ENCODE measurements around the gene LOC101059915.
"Not testable (repeated sequence)": the region's sequence is repeated elsewhere in the genome, so short reads cannot be mapped to it uniquely, and the experiment has no call there.

DNA sequence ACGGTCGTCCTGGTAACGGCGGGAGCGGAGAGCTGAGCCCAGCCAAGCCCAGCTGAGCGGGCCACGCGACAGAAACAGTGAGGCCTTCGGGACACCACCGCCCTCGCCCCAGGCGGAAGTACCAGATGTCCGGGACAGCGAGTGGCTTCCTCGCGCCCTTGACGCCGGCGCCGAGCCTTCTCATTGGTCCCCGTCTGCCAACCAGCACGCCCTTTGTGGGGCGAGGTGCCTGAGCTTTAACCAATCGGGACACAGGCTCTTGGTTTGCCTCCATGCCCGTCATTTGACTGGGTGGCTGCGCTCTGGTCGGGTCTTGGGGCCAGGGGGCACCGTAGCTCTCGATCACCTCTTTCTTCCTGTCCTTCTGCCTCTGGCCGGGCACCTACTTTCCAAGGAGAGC is 50.8 kb downstream of the LOC101059915 start, which contains the start of gene CXorf49:
- TF ChIP-seq POLR2A, EP300 (IDR thresholded peaks at IDR 0.05): not testable (repeated sequence)
- TF ChIP-seq, protein P1, sequence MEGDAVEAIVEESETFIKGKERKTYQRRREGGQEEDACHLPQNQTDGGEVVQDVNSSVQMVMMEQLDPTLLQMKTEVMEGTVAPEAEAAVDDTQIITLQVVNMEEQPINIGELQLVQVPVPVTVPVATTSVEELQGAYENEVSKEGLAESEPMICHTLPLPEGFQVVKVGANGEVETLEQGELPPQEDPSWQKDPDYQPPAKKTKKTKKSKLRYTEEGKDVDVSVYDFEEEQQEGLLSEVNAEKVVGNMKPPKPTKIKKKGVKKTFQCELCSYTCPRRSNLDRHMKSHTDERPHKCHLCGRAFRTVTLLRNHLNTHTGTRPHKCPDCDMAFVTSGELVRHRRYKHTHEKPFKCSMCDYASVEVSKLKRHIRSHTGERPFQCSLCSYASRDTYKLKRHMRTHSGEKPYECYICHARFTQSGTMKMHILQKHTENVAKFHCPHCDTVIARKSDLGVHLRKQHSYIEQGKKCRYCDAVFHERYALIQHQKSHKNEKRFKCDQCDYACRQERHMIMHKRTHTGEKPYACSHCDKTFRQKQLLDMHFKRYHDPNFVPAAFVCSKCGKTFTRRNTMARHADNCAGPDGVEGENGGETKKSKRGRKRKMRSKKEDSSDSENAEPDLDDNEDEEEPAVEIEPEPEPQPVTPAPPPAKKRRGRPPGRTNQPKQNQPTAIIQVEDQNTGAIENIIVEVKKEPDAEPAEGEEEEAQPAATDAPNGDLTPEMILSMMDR (IDR thresholded peaks at IDR 0.05): not testable (repeated sequence)

Data from ovary (tissue), 3 donors.